ENCODE data around the gene CDSN.

Gene CDSN

DNA sequence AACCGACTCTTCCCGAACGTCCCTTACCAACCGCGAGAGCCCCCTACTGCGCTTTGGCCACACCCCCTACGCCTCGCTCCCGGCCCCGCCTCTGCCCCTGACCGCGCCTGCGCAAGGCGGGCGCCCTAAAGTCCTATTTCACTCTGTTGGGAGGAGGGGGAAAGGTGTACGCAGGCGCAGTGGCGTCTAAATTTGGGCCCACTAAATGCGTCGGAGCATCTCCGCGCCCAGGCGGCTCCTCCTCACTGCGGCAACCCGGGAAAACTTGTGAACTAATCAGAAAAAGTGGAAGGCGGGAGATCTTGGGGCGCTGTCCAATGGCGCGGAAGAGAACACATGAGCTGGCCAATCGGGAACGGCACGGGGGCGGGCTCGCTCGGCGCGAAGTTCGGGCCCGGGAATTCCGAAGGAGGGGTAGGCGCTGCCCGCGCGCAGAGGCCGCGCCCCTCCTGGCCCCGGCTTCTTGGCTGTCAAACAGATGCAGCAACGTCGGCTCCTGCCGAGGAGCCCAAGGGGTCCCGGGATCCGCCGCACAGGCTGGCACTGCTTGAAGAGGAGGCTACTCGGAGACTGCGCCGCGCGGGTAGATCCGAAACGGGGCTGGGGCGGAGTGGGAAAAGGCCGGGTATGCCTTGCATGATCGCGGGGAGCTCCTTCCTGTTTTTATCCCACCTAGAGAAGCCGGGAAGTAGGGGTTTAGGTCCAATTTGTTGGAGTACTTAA is 38.1 kb upstream of the CDSN start, which contains the start of gene TCF19:
Gene TCF19 (plus strand): TSS at position 450 of the 723 bp plus-strand sequence. CDS start 881 bp downstream, outside the sequence.
- Histone ChIP-seq H3K36me3 (ENCODE audit: control insufficient read depth, insufficient read depth, low read length) (peaks cover 3% of the 10 kb centered on the region; the same call in 1 of the 2 replicates), H3K4me3 (replicated peaks; ENCODE audit: low read depth, low read length) (peak within 1 kb of the TSS; percentile 86), H3K27me3 (replicated peaks; ENCODE audit: control insufficient read depth, insufficient read depth, low read length) (no peaks in the 10 kb centered on the region)
- DNase-seq (ENCODE audit: extremely low read depth, insufficient read length): peak; percentile 97
- TF ChIP-seq, protein P1, sequence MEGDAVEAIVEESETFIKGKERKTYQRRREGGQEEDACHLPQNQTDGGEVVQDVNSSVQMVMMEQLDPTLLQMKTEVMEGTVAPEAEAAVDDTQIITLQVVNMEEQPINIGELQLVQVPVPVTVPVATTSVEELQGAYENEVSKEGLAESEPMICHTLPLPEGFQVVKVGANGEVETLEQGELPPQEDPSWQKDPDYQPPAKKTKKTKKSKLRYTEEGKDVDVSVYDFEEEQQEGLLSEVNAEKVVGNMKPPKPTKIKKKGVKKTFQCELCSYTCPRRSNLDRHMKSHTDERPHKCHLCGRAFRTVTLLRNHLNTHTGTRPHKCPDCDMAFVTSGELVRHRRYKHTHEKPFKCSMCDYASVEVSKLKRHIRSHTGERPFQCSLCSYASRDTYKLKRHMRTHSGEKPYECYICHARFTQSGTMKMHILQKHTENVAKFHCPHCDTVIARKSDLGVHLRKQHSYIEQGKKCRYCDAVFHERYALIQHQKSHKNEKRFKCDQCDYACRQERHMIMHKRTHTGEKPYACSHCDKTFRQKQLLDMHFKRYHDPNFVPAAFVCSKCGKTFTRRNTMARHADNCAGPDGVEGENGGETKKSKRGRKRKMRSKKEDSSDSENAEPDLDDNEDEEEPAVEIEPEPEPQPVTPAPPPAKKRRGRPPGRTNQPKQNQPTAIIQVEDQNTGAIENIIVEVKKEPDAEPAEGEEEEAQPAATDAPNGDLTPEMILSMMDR (IDR thresholded peaks at IDR 0.05; ENCODE audit: insufficient read depth, low read length, poor library complexity, severe bottlenecking): no peak

DNA sequence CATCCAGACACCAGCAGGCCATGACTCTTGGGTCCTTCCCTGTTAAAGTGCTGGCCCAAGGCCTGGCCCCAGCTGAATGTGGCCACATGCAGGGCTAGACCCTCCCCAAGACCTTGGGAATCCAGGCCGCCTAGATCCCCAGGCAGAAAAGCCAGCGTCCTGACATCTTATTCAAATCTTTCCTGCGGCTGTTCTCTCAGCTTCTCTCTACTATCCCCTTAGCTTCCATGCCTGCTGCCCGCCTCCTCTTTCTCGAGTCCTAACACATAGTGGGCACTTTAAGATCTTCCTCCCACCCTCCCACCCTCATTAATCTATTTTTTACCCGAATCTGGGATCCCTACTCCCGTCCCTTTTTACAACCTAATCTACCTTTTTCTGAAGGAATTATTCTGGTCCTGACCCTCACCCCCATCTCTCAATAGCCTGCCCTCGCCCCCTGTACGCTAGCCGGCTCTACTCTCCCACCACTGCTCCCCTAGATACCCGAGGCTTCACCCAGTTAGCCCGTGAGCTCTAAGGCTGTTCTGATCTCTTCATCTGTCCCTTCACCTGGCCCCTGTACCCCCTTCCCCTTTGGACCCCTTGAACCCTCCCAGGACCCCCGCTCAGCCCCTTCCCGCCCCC is 37.4 kb upstream of the CDSN start, which contains the start of gene CCHCR1:
Gene CCHCR1 (minus strand): TSS at position 290 of the 627 bp plus-strand sequence. CDS start 202 bp downstream, at position 88.
- TF ChIP-seq, protein P1 (IDR thresholded peaks at IDR 0.05; ENCODE audit: insufficient read depth, low read length, poor library complexity, severe bottlenecking): no peak
- H3K4me3 ChIP-seq (replicated peaks; ENCODE audit: low read depth, low read length): peak within 1 kb of the TSS; percentile 86
- no peak for DNase-seq (ENCODE audit: extremely low read depth, insufficient read length)
- peaks cover 3% of the 10 kb centered on the region; the same call in 1 of the 2 replicates for H3K36me3 ChIP-seq (ENCODE audit: control insufficient read depth, insufficient read depth, low read length)
- H3K27me3 ChIP-seq (replicated peaks; ENCODE audit: control insufficient read depth, insufficient read depth, low read length): no peaks in the 10 kb centered on the region

DNA sequence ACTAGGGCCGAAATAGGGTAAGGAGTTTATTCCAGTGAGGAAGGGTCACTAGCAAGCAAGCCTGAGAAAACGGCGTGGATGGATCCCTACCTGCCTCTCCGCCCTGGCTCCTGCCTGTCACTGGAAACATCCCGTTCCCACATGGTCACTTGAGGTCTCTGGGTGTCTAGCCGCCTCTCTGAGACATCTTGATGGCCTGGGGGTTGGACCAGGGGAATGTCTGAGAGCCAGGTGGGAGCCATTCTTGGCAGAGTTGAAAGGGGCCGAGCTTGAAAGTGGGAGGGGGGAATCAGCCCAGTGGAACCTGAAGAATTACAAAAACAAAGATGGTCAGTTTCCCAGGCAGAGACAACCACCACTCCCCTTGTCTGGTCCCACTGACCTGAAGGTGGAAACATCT is 36.4 kb upstream of the CDSN start:
- Histone ChIP-seq H3K27me3 (replicated peaks; ENCODE audit: control insufficient read depth, insufficient read depth, low read length) (no peaks in the 10 kb centered on the region), H3K36me3 (ENCODE audit: control insufficient read depth, insufficient read depth, low read length) (no peaks in the 10 kb centered on the region; the same call in 1 of the 2 replicates), H3K4me3 (replicated peaks; ENCODE audit: low read depth, low read length) (no peak overlapping the region)
- no peak for DNase-seq (ENCODE audit: extremely low read depth, insufficient read length)
- TF ChIP-seq, protein P1 (IDR thresholded peaks at IDR 0.05; ENCODE audit: insufficient read depth, low read length, poor library complexity, severe bottlenecking): no peak

DNA sequence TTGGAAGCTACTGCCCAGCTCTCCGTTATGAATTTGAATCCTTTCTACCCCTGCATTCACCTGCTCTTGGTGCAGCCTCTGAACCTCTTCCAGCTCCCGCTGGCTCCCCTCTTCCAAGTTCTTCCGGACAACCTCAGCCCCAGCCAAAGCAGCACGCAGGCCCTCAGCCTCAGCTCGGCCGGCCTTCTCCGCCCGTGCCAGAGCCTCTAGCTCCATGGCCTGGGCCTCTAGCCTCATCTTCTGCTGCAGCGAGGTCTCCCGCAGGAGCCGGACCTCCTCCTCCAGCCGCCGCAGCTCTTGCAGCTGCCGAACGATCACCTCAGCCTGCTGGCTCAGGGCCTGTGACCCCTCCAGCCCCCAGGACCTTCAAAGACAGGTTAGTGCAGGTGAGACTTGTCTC is 34.2 kb upstream of the CDSN start:
- no peaks in the 10 kb centered on the region for H3K27me3 ChIP-seq (replicated peaks; ENCODE audit: control insufficient read depth, insufficient read depth, low read length)
- no peak for DNase-seq (ENCODE audit: extremely low read depth, insufficient read length)
- H3K4me3 ChIP-seq (replicated peaks; ENCODE audit: low read depth, low read length): no peak overlapping the region
- peaks cover 5% of the 10 kb centered on the region for H3K36me3 ChIP-seq (ENCODE audit: control insufficient read depth, insufficient read depth, low read length)
- TF ChIP-seq, protein P1 (IDR thresholded peaks at IDR 0.05; ENCODE audit: insufficient read depth, low read length, poor library complexity, severe bottlenecking): no peak

DNA sequence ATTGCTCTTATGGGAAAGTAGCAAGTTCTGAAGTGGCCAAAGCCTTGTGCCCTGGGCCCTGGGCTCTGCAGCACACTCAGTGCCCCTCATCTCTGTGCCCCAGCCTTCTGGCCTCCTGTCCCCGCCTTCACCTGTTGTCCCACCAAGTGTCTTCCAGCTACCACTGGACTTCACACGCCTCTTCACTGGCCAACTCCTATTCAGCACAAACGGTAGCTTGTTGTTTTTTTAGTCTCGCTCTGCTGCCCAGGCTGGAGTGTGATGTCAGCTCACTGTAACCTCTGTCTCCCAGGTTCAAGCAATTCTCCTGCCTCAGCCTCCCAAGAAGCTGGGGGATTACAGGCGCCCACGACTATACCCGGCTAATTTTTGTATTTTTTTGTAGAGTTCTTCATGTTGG is 32.5 kb upstream of the CDSN start:
- Histone ChIP-seq H3K36me3 (ENCODE audit: control insufficient read depth, insufficient read depth, low read length) (peaks cover 8% of the 10 kb centered on the region), H3K4me3 (replicated peaks; ENCODE audit: low read depth, low read length) (no peak overlapping the region), H3K27me3 (replicated peaks; ENCODE audit: control insufficient read depth, insufficient read depth, low read length) (no peaks in the 10 kb centered on the region)
- TF ChIP-seq, protein P1 (IDR thresholded peaks at IDR 0.05; ENCODE audit: insufficient read depth, low read length, poor library complexity, severe bottlenecking): no peak
- no peak for DNase-seq (ENCODE audit: extremely low read depth, insufficient read length)
